Endothelial cell of umbilical vein (primary cell): ENCODE results near the gene KRT1. TPM values are rescaled to one million over a fixed set of nuclear protein-coding genes. Genes with fewer than 3 reads are reported as not detected.

ENCODE experiments used
- BruUV-seq: library from RNA; stranded (reverse); fragments of 400-500 nt; replicated peaks from 2 replicates; lab custom pipeline; 2021; lab: Mats Ljungman, UMichigan
- CTCF ChIA-PET: fragments of 300-600, 350-600 bp; sonication (Branson Sonifier 250); formaldehyde crosslinking; loops from one replicate; lab custom pipeline; 2021; ENCODE audit warnings: antibody characterized with exemption, inconsistent platforms; lab: Charles Lee
- POLR2A ChIA-PET: fragments of 300-600, 350-600 bp; sonication (Branson Sonifier 250); formaldehyde crosslinking; loops from one replicate; lab custom pipeline; 2021; ENCODE audit warnings: antibody characterized with exemption, inconsistent platforms; lab: Charles Lee
- DNase-seq: peaks from one replicate; pipeline ENCODE4 v3.0.0-alpha.2; 2011; ENCODE audit warnings: low read depth, low spot score
- FAIRE-seq: peaks from 2 replicates; lab custom pipeline; 2011; peaks lifted over from hg19 to GRCh38; lab: Jason Lieb, UNC
- H2AFZ ChIP-seq: 2 replicates; pipeline ENCODE4 v1.6.0; 2012; ENCODE audit warnings: low read depth, low read length, control low read depth, inconsistent platforms
- H3K27ac ChIP-seq: 2 replicates; pipeline ENCODE4 v1.5.1; 2011; ENCODE audit warnings: low read depth, mild to moderate bottlenecking, control low read depth, low read length, moderate library complexity; ENCODE audit not compliant: insufficient read depth
- H3K27me3 ChIP-seq, 2 experiments: 2 replicates each; pipeline versions ENCODE4 v1.6.0 to v1.6.1; 2011; ENCODE audit warnings: low read length in 2 of 2, mixed read lengths in 1 of 2; ENCODE audit not compliant: control insufficient read depth in 2 of 2, insufficient read depth in 2 of 2
- H3K36me3 ChIP-seq, 2 experiments: 2 replicates in 1 of 2; 3 replicates in 1 of 2; pipeline ENCODE4 v1.5.1; 2011; ENCODE audit warnings: low read length in 2 of 2, mild to moderate bottlenecking in 1 of 2, moderate library complexity in 1 of 2; ENCODE audit not compliant: control insufficient read depth in 2 of 2, insufficient read depth in 2 of 2; ENCODE audit errors: extremely low read depth in 1 of 2
- H3K4me1 ChIP-seq: 3 replicates; pipeline ENCODE4 v1.5.1; 2011; ENCODE audit warnings: mild to moderate bottlenecking, low read length; ENCODE audit not compliant: control insufficient read depth, insufficient read depth; ENCODE audit errors: extremely low read depth
- H3K4me2 ChIP-seq: 2 replicates; pipeline ENCODE4 v1.6.1; 2011; ENCODE audit warnings: low read length, control low read depth, mixed read lengths; ENCODE audit not compliant: insufficient read depth
- H3K4me3 ChIP-seq, 3 experiments: fragments of 200-600 bp in 1 of 3; sonication (generic), shearing (Covaris generic) in 1 of 3; replicated peaks in 1 of 3; 2 replicates each; pipeline ENCODE4 v1.5.1; 2011 to 2016; ENCODE audit warnings: control low read depth in 3 of 3, low read length in 3 of 3, mild to moderate bottlenecking in 2 of 3, inconsistent platforms in 1 of 3, low read depth in 1 of 3, moderate library complexity in 1 of 3; ENCODE audit not compliant: insufficient read depth in 1 of 3
- H3K79me2 ChIP-seq: 2 replicates; pipeline ENCODE4 v1.6.0; 2012; ENCODE audit warnings: low read length, inconsistent platforms; ENCODE audit not compliant: control insufficient read depth, insufficient read depth
- H3K9ac ChIP-seq: replicated peaks from 2 replicates; pipeline ENCODE3; 2011; ENCODE audit warnings: low read length, control low read depth; ENCODE audit not compliant: insufficient read depth; ENCODE audit errors: extremely low read depth
- H3K9me1 ChIP-seq: replicated peaks from 3 replicates; pipeline ENCODE4 v1.6.0; 2011; ENCODE audit warnings: mild to moderate bottlenecking, low read length; ENCODE audit not compliant: control insufficient read depth, insufficient read depth; ENCODE audit errors: extremely low read depth
- H3K9me3 ChIP-seq: replicated peaks from 2 replicates; pipeline ENCODE4 v1.5.1; 2012; ENCODE audit warnings: low read length, inconsistent platforms; ENCODE audit not compliant: control insufficient read depth, insufficient read depth
- H4K20me1 ChIP-seq: replicated peaks from 2 replicates; pipeline ENCODE3; 2011; ENCODE audit warnings: mild to moderate bottlenecking, low read length; ENCODE audit not compliant: control insufficient read depth, insufficient read depth; ENCODE audit errors: extremely low read depth
- CTCF ChIP-seq, 2 donors: IDR thresholded peaks; 1 replicate in 1 of 2; 2 replicates in 1 of 2; pipeline ENCODE4 v1.5.1; 2011; ENCODE audit warnings: low read length in 2 of 2, mild to moderate bottlenecking in 2 of 2, moderate library complexity in 2 of 2, control low read depth in 1 of 2, inconsistent platforms in 1 of 2, low read depth in 1 of 2; ENCODE audit not compliant: insufficient read depth in 1 of 2; ENCODE audit errors: extremely low read depth in 1 of 2
- FOS ChIP-seq: IDR thresholded peaks from 2 replicates; pipeline ENCODE4 v1.6.1; 2011; ENCODE audit warnings: mild to moderate bottlenecking, low read length, moderate library complexity, borderline replicate concordance; ENCODE audit not compliant: insufficient read depth
- GATA2 ChIP-seq: IDR thresholded peaks from 2 replicates; pipeline ENCODE4 v1.7.0; 2011; ENCODE audit warnings: low read depth, mild to moderate bottlenecking, moderate library complexity, mixed read lengths, low read length; ENCODE audit not compliant: insufficient read length, insufficient read depth
- JUN ChIP-seq: IDR thresholded peaks from 2 replicates; pipeline ENCODE4 v1.6.1; 2011; ENCODE audit warnings: borderline replicate concordance, low read depth; ENCODE audit not compliant: insufficient read length, insufficient read depth
- MAX ChIP-seq: IDR thresholded peaks from 2 replicates; pipeline ENCODE4 v1.6.1; 2011; ENCODE audit not compliant: insufficient read depth, insufficient read length
- MYC ChIP-seq: IDR thresholded peaks from one replicate; pipeline ENCODE4 v1.6.1; 2011; ENCODE audit warnings: mild to moderate bottlenecking, low read depth, low read length
- dilution Hi-C: fragments of 300-500 bp; cut with MboI; formaldehyde crosslinking; loops from one replicate; pipeline ENCODE4 v1.15.0; 2019; ENCODE audit warnings: low sequenced_read_pairs; ENCODE audit not compliant: extremely low pct_ligation_motif_present
- intact Hi-C: fragments of 100-400 bp; cut with micrococcal nuclease; formaldehyde crosslinking; loops from one replicate; pipeline ENCODE4 v1.10.0; 2022
- polyA plus RNA-seq, 4 experiments: library from polyadenylated mRNA; depleted of rRNA in 3 of 4; stranded (reverse) in 3 of 4; unstranded in 1 of 4; fragments of >200 nt; gene quantifications; 2 replicates each; pipeline versions ENCODE4 v1.2.1 to v1.2.3, GENCODE V29; 2011 to 2012; ENCODE audit warnings: missing spikeins in 1 of 4
- total RNA-seq: library from RNA; stranded (reverse); gene quantifications from 2 replicates; pipeline ENCODE4 v1.2.3, GENCODE V29; 2021

Gene KRT1
- total and polyA plus RNA-seq, 2 donors (not counting 3 experiments of a cell fraction or from before 2014, with no cell fraction given), result not detected

- peaks cover 0 to 3% of the 10 kb centered on the region in 2 experiments for H3K27me3 ChIP-seq
- intact Hi-C loops (no loop called here), dilution Hi-C loops (no loop called here)
- H3K9ac ChIP-seq, result no peak overlapping the region
- no peak overlapping the region for H3K4me2 ChIP-seq
- H3K4me1 ChIP-seq, result no peaks in the 10 kb centered on the region
- no peak for TF ChIP-seq CTCF (IDR thresholded peaks at IDR 0.05; ENCODE audit: extremely low read depth in 1 of 2, insufficient read depth in 1 of 2, low read depth in 1 of 2, low read length in 2 of 2)
- TF ChIP-seq MAX, result no peak
- TF ChIP-seq JUN, result no peak
- no peak for TF ChIP-seq GATA2
- no peak for TF ChIP-seq MYC
- TF ChIP-seq FOS, result no peak
- H2AFZ ChIP-seq, result no peak overlapping the region
- no peak overlapping the region for H3K27ac ChIP-seq
- no peaks in the 10 kb centered on the region for H3K9me3 ChIP-seq
- BruUV-seq, result no TSS peak
- H3K9me1 ChIP-seq, result no peaks in the 10 kb centered on the region
- H3K4me3 ChIP-seq, result no peak overlapping the region
- H4K20me1 ChIP-seq, result no peaks in the 10 kb centered on the region
- H3K36me3 ChIP-seq, result no peaks in the 10 kb centered on the region
- ChIA-PET POLR2A (no interaction called here), CTCF (interaction anchor here (0.9 to 2.0 kb wide), 5 partner anchors 12 to 190 kb away, joined by 3 to 5 read pairs (median 3); no protein-coding TSS in a partner anchor)
- H3K79me2 ChIP-seq, result no peaks in the 10 kb centered on the region
- FAIRE-seq (no peak), DNase-seq (no peak)
Measured at GRCh38 chr12:52675301-52675701, 4.9 kb downstream of the KRT1 start.
